HEK293T (cell line): ENCODE data around the gene PEX12.

Source experiments
- ARNT ChIP-seq: fragments of 450-650 bp; IDR thresholded peaks from 2 replicates; pipeline ENCODE4 v1.6.1; 2017; ENCODE audit warnings: mild to moderate bottlenecking
- BHLHE40 ChIP-seq: fragments of 450-650 bp; IDR thresholded peaks from 2 replicates; pipeline ENCODE4 v1.6.1; 2016; ENCODE audit warnings: mild to moderate bottlenecking, moderate library complexity, borderline replicate concordance
- ELF4 ChIP-seq: fragments of 450-650 bp; IDR thresholded peaks from 2 replicates; pipeline ENCODE4 v1.6.1; 2017; ENCODE audit warnings: antibody characterized with exemption
- FOXK2 ChIP-seq: fragments of 450-650 bp; IDR thresholded peaks from 2 replicates; pipeline ENCODE4 v1.6.1; 2016; ENCODE audit warnings: mild to moderate bottlenecking
- FOXM1 ChIP-seq: fragments of 450-650 bp; IDR thresholded peaks from 2 replicates; pipeline ENCODE4 v1.6.1; 2017; ENCODE audit warnings: mild to moderate bottlenecking, borderline replicate concordance
- HDGF ChIP-seq: fragments of 450-650 bp; IDR thresholded peaks from 2 replicates; pipeline ENCODE4 v1.6.1; 2017; ENCODE audit warnings: antibody characterized with exemption, borderline replicate concordance
- LEF1 ChIP-seq: fragments of 450-650 bp; IDR thresholded peaks from 2 replicates; pipeline ENCODE4 v1.6.1; 2017; ENCODE audit warnings: mild to moderate bottlenecking, borderline replicate concordance
- NFRKB ChIP-seq: fragments of 450-650 bp; IDR thresholded peaks from 2 replicates; pipeline ENCODE4 v1.6.1; 2016; ENCODE audit warnings: mild to moderate bottlenecking, moderate library complexity
- SP1 ChIP-seq: fragments of 450-650 bp; IDR thresholded peaks from 2 replicates; pipeline ENCODE4 v1.6.1; 2017
- SUZ12 ChIP-seq: fragments of 450-650 bp; IDR thresholded peaks from 2 replicates; pipeline ENCODE4 v1.6.1; 2016; ENCODE audit warnings: mild to moderate bottlenecking
- TARDBP ChIP-seq: fragments of 450-650 bp; IDR thresholded peaks from 2 replicates; pipeline ENCODE4 v1.6.1; 2016
- ZNF384 ChIP-seq: fragments of 450-650 bp; IDR thresholded peaks from 2 replicates; pipeline ENCODE4 v1.6.1; 2016
- TF ChIP-seq, protein P1 (sequence below): fragments of 450-650 bp; IDR thresholded peaks from 2 replicates; pipeline ENCODE4 v1.6.1; 2016

DNA sequence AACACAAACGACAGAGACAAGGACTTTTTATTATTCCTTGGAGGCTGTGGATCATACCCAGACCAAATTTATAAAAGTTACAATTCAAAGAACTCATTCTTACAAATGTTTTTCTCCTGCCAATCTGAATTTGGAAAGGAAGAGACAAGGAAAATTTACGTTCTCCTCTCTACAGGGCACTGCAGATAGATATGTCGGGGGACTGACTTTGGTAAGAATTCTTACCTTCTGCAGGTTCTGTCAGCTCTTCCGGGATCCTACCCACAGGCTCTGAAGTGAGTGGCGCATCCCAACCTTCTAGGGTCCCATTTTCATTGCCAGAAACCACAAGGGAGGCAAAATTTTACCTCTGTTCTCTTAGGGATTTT lies 38.7 kb downstream of the PEX12 start:
- TF ChIP-seq SUZ12 (no peak), SP1 (no peak), NFRKB (no peak), ELF4 (no peak), HDGF (no peak), FOXK2 (no peak), TARDBP (no peak), FOXM1 (no peak), BHLHE40 (no peak), LEF1 (no peak), ZNF384 (no peak), ARNT (no peak)
- TF ChIP-seq, protein P1, sequence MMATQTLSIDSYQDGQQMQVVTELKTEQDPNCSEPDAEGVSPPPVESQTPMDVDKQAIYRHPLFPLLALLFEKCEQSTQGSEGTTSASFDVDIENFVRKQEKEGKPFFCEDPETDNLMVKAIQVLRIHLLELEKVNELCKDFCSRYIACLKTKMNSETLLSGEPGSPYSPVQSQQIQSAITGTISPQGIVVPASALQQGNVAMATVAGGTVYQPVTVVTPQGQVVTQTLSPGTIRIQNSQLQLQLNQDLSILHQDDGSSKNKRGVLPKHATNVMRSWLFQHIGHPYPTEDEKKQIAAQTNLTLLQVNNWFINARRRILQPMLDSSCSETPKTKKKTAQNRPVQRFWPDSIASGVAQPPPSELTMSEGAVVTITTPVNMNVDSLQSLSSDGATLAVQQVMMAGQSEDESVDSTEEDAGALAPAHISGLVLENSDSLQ, result no peak
